Mucosa of gallbladder (tissue), 1 donor: ENCODE results near the gene HELB. TPM values are rescaled to one million over a fixed set of nuclear protein-coding genes. Genes with fewer than 3 reads are reported as not detected.

Source experiments
- DNase-seq: peaks from one replicate; pipeline ENCODE4 v3.0.0-alpha.2; 2020; ENCODE audit warnings: low spot score
- total RNA-seq: library from RNA; stranded (reverse); gene quantifications from one replicate; pipeline ENCODE4 v1.2.1, GENCODE V29; 2021
- donor health status: DM: no; HTN: no; CAD: no.

The HELB gene
- total RNA-seq, 1 donor from 2014 or later = 3.6 TPM

DNA sequence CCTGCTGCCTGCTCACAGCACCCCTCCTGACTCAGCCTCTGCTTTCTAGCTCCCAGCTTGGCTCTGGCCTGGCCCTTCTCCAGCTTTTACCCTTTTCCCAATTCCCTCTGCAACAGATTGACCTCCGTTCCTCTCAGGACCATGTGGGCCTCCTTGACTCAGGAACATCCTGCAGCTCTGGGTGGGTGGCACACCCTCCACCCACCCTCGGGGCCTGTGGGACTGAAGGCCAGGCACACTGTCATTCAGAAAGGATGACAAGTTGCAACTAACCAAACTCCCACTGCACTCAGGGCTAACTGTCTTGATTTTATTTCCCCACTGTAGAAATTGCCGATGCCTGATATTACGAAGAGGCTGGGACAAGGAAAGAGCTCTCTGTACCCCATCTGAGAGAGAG lies 59.4 kb downstream of the HELB start:
- DNase-seq = no peak

DNA sequence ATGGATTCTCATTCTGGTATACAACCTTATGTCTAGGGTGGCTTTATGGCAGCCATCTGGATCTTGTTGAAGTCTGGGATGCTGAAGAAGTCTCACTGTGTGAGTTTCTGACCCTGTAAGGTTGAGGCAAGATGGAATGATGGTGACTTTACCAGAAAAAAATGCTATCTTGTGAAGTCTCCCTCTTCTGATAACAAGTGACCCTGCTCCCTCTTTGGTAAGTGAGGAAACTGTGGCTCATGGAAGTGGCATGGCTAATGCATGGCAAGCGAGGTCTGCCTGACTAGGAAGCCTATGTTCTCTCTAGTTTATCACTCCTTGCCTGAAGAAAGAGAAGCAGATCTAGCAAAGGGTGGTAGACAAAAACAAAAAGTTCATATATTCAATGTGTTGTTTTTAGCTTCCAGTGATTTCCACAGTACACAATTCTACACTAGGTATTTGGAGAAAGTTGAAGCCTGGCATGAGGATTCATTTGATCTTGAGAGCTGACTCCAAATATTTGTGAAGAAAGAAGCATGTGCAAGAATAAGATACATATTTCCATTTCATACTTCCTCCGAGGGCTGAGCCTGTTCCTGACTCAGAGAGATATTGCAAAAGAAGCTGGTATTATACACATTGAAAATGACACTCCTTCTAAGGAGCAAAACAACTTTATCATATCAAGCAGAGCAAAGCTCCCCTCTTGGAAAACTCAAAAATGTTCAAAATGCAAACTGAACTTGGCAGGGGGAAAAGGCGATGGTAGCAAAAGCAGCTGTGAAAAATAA lies 63.6 kb downstream of the HELB start:
- no peak for DNase-seq

DNA sequence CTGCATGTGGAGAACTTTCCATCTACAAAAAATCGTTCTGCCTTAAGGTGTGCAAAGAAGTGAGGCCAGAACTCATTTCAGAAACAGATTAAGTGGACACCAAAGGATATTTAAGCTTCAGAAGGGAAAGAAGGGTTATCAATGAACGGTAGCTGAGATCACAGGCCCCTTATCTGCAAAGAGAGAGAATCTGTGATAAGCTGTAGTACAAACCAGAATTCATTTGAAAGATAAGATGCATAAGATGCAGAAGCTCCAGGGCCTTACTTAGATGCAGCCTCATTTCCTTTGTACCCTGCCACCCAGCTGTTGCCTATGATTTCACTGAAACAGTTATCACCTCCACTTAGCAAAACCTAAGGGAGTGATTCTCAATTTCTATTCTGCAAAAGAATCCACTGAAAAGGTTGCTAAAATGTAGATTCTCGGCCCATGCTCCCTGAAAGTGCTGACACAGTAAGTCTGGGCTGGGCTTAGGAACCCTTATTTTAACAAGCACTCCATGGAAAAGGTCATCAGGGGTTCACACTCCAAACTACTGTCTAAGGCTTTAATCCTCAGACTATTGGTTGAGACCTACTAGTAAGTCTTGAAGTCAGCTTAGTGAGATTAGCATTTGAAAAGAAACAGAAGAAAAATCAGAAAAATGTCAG lies 64.8 kb downstream of the HELB start:
- no peak for DNase-seq

- no peak for DNase-seq
Observed at GRCh38 chr12:66371982-66372381, 69.7 kb downstream of the HELB start.

GRCh38 chr12:66375560-66375959 lies 73.3 kb downstream of the HELB start:
- no peak for DNase-seq

GRCh38 chr12:66379616-66380015 lies 77.3 kb downstream of the HELB start:
- no peak for DNase-seq

GRCh38 chr12:66380769-66381535 lies 78.7 kb downstream of the HELB start:
- no peak for DNase-seq

DNA sequence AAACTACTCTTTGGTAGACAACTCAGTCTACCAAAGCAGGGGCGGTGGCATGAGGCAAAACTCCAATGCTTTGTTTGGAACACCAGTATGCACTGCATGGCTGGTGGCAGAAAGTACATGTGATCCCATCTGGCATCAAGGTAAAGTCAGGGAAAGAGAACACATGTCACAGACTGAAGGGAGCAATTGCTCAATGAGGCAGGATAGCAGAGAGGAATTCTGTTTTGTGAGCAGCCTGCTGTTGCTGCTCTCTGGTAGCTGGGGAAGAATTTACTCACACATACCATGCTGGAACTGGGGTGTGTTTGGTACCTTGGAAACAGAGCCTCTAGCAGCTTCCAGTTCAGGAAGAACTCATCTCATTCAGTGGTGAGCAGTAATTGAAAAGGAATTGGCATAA lies 84.8 kb downstream of the HELB start:
- DNase-seq = no peak

Other genes with a start within 250 kb of the HELB start
- gene LLPH, start 171.7 kb upstream of the HELB start, total RNA-seq = 16.5 TPM
- gene TMBIM4, start 132.5 kb upstream of the HELB start, total RNA-seq = 122 TPM
- 7.1 TPM for gene IRAK3, start 113.3 kb upstream of the HELB start, total RNA-seq